ENCODE results near the gene UGDH.

DNA sequence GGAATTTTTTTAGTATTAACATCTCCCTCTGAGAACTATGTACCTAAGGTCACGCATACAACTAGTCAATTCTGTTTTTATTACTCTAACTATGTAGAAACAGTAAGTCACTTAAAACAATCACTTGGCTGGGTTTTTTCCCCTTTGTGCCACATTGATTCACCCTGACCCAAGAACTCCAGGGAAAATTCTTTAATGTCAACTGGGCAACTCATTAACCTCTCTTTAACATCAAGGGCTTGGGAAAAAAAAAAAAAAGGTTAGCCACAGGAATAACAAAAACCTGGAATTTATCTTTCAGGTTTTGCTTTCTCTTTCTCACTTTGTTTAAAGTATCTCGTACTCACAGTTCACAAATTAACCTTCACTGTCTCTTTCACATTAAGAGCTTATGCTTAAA is 76.6 kb downstream of the UGDH start:
- TF ChIP-seq CTCF (conservative IDR thresholded peaks at IDR 0.05; ENCODE audit: low read depth, low read length) (no peak), EZH2 (IDR thresholded peaks at IDR 0.05; ENCODE audit: borderline replicate concordance, low read depth, low read length, poor library complexity, severe bottlenecking) (no peak)

All from A673 (cell line).